NCI-H2227 (cell line): ENCODE data around the gene HRK.

Experiments
- DNase-seq: peaks from one replicate; lab custom pipeline; 2025; ENCODE audit not compliant: unreplicated experiment; lab: John Stamatoyannopoulos, UW

Gene HRK

GRCh38 chr12:116881325-116881876 lies at the start of gene HRK:
Gene HRK, minus strand, starts transcription at chr12:116881441. Its CDS starts 134 bp downstream, at chr12:116881307.
- peak; percentile 65 for DNase-seq

GRCh38 chr12:116929885-116930284 lies 48.6 kb upstream of the HRK start:
- DNase-seq = no peak

GRCh38 chr12:116928504-116928903 lies 47.3 kb upstream of the HRK start:
- DNase-seq = no peak

DNA sequence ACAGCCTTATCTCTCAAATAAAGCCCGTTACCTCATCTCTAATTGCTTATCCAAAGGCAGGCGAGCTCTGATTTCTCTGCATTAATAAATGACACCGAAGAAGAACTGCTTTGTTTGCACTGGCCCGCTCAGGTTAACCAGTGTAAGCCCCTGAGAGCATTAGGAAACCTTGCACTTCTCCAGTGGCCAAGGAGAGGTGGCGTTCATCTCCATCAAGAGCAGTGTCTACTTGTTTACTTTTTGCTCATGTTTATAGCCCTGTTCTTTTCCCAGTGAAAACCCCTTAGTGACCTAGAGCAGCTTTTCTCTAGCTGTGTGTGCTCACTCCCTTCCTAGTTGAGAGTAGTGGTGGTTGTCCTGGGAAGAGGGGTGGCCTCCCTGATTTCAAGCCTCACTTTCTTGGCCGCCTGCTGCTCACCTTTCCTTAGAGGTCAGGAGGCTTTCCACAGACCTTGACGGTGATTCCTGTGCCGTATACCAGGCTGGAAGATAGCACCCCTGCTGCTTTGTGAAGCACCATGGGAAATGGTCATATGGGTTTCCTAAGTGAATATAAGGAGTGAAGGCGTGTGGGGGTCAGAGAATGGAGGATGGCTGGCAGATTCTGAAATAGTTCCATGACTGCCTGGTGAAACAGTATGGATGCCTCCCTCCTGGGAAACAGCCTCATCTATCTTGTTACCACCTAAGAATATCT lies 46.2 kb upstream of the HRK start:
- peak; percentile 32 for DNase-seq

- DNase-seq = no peak
Measured at GRCh38 chr12:116926283-116927243, 45.3 kb upstream of the HRK start.

GRCh38 chr12:116924558-116925453 lies 43.6 kb upstream of the HRK start:
- no peak for DNase-seq

GRCh38 chr12:116922194-116922897 lies 41.1 kb upstream of the HRK start:
- DNase-seq = no peak

DNA sequence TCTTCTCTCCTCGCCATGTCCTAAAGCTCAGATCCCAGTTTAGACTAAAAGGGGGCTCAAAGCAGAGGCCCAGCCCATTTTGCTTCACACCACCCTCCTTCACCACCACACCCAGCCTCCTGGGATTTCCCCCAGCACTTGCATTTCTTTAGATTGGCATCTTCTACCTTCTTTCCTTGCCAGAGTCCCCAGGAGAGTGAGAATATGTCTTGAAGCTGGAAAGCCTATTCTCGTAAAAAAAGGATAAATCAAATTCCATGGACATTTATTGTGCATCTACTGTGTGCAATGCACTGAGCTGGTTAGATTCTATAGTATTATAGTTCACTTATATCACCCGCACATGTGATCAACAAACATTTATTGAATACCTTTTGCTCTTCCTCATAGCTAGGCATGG lies 39.7 kb upstream of the HRK start:
- DNase-seq = no peak

GRCh38 chr12:116919706-116920485 lies 38.7 kb upstream of the HRK start:
- DNase-seq = no peak

GRCh38 chr12:116919247-116919661 lies 38.0 kb upstream of the HRK start:
- no peak for DNase-seq

- DNase-seq = no peak
Measured at GRCh38 chr12:116918464-116918863, 37.2 kb upstream of the HRK start.

- DNase-seq = peak; percentile 41
Measured at GRCh38 chr12:116916714-116917114, 35.5 kb upstream of the HRK start.

- DNase-seq = no peak
Measured at GRCh38 chr12:116916122-116916521, 34.9 kb upstream of the HRK start.

GRCh38 chr12:116915326-116915725 lies 34.1 kb upstream of the HRK start:
- DNase-seq = no peak

GRCh38 chr12:116910645-116911451 lies 29.6 kb upstream of the HRK start, which contains the start of gene FBXW8:
Gene FBXW8, plus strand, starts transcription at chr12:116910950. Its CDS starts 88 bp downstream, at chr12:116911038.
- peak; percentile 90 for DNase-seq

GRCh38 chr12:116910280-116910644 lies 29.0 kb upstream of the HRK start:
- no peak for DNase-seq

DNA sequence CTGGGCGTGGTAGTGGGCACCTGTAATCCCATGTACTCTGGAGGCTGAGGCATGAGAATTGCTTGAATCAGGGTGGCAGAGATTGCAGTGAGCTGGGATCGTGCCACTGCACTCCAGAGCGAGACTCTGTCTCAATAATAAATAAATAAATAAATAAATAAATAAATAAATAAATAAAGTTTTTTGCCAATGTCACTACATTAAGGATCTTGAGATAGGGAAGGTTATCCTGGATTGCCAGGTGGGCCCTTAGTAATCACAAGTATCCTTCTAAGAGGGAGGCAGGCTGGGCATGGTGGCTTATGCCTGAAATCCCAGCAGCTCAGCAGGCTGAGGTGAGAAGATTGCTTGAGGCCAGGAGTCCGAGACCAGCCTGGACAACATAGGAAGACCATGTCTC lies 25.0 kb upstream of the HRK start:
- DNase-seq = no peak

DNA sequence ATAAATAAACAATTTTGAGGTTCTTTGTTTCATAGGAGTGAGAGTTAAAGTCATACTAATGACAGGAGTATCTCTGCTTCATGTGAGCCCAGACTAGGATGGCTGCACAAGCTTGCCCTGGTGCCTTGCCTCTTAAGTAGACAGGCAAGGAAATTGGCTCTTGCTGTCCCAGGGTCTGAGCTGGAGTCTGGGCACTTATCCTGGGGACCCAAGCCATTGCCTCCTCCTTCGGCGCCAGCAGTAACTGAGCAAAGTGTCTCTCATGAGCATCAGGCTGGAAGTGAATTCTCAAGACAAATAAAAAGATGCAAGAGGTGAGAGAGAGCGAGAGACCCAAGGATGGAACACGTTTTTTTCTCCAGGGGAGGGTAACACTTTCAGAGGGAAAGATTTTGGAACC lies 22.6 kb upstream of the HRK start:
- no peak for DNase-seq

- no peak for DNase-seq
Measured at GRCh38 chr12:116901612-116902011, 20.4 kb upstream of the HRK start.
